Measurements from ENCODE around the gene PCDH1. TPM values are rescaled to one million over a fixed set of nuclear protein-coding genes. Genes with fewer than 3 reads are reported as not detected.

Gene PCDH1
- total RNA-seq, 1 donor from 2014 or later = 85.4 TPM

DNA sequence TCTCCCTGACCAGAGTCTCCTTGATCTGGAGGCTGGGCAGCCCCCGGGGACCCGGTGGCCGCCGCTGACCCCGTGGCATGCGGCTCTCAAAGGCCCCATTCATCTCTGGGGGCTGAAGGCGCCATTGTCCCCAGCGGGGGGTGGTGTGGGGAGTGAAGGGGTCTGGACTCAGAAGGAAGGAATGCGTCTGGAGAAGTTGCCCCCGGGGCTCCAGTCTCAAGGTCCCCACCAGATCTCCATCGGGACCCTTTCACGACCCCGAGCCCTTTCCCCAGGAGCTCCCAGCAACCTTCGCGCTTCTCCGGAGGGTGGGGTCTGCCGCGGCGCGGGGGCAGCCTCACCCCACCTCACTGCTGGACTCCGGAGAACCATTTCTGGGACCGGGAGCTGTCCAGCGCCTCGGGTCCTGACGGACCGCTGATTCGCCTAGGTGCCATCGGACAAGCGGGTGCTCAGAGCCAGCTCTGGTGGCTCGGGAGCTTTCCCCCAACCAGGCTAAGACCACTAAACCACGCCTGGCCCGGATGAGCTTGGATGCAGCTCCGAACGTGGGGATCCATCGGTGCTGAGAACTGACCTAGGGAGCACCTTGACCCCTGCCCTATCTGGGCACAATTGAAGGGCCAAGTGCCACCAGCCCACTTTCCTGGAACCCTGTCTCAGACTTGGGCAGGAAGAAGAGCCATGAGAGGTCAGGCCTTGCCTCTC, 5.1 kb upstream of the PCDH1 start:
- no peak for DNase-seq (ENCODE audit: low spot score)
- peaks cover 18% of the 10 kb centered on the region for H3K4me1 Mint-ChIP-seq (ENCODE audit: low read depth)
- no peak overlapping the region for H3K27ac Mint-ChIP-seq (ENCODE audit: unreplicated experiment)
- TF ChIP-seq, protein P1, sequence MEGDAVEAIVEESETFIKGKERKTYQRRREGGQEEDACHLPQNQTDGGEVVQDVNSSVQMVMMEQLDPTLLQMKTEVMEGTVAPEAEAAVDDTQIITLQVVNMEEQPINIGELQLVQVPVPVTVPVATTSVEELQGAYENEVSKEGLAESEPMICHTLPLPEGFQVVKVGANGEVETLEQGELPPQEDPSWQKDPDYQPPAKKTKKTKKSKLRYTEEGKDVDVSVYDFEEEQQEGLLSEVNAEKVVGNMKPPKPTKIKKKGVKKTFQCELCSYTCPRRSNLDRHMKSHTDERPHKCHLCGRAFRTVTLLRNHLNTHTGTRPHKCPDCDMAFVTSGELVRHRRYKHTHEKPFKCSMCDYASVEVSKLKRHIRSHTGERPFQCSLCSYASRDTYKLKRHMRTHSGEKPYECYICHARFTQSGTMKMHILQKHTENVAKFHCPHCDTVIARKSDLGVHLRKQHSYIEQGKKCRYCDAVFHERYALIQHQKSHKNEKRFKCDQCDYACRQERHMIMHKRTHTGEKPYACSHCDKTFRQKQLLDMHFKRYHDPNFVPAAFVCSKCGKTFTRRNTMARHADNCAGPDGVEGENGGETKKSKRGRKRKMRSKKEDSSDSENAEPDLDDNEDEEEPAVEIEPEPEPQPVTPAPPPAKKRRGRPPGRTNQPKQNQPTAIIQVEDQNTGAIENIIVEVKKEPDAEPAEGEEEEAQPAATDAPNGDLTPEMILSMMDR (IDR thresholded peaks at IDR 0.05) = no peak
- no peak overlapping the region for H3K4me3 Mint-ChIP-seq (ENCODE audit: unreplicated experiment)
- no peaks in the 10 kb centered on the region for H3K36me3 Mint-ChIP-seq (ENCODE audit: low read depth)
- peaks cover 52% of the 10 kb centered on the region for H3K27me3 Mint-ChIP-seq (ENCODE audit: low read depth)
- H3K9me3 Mint-ChIP-seq (ENCODE audit: low read depth) = no peaks in the 10 kb centered on the region

GRCh38 chr5:141882594-141883183, 4.5 kb upstream of the PCDH1 start:
- Mint-ChIP-seq H3K9me3 (ENCODE audit: low read depth) (no peaks in the 10 kb centered on the region), H3K27me3 (ENCODE audit: low read depth) (peaks cover 52% of the 10 kb centered on the region), H3K27ac (ENCODE audit: unreplicated experiment) (peak overlapping the region; percentile 32), H3K4me3 (ENCODE audit: unreplicated experiment) (no peak overlapping the region), H3K4me1 (ENCODE audit: low read depth) (peaks cover 20% of the 10 kb centered on the region), H3K36me3 (ENCODE audit: low read depth) (no peaks in the 10 kb centered on the region)
- DNase-seq (ENCODE audit: low spot score) = no peak
- TF ChIP-seq, protein P1 (IDR thresholded peaks at IDR 0.05) = no peak

- TF ChIP-seq, protein P1 (IDR thresholded peaks at IDR 0.05) = no peak
- peaks cover 28% of the 10 kb centered on the region for H3K4me1 Mint-ChIP-seq (ENCODE audit: low read depth)
- peaks cover 52% of the 10 kb centered on the region for H3K27me3 Mint-ChIP-seq (ENCODE audit: low read depth)
- no peak for DNase-seq (ENCODE audit: low spot score)
- no peak overlapping the region for H3K4me3 Mint-ChIP-seq (ENCODE audit: unreplicated experiment)
- H3K36me3 Mint-ChIP-seq (ENCODE audit: low read depth) = no peaks in the 10 kb centered on the region
- H3K9me3 Mint-ChIP-seq (ENCODE audit: low read depth) = no peaks in the 10 kb centered on the region
- H3K27ac Mint-ChIP-seq (ENCODE audit: unreplicated experiment) = no peak overlapping the region
These were observed 3.7 kb upstream of the PCDH1 start for GRCh38 chr5:141881886-141882285.

- DNase-seq (ENCODE audit: low spot score) = no peak
- Mint-ChIP-seq H3K4me3 (ENCODE audit: unreplicated experiment) (no peak overlapping the region), H3K4me1 (ENCODE audit: low read depth) (peaks cover 28% of the 10 kb centered on the region), H3K36me3 (ENCODE audit: low read depth) (no peaks in the 10 kb centered on the region), H3K9me3 (ENCODE audit: low read depth) (no peaks in the 10 kb centered on the region), H3K27ac (ENCODE audit: unreplicated experiment) (no peak overlapping the region), H3K27me3 (ENCODE audit: low read depth) (peaks cover 52% of the 10 kb centered on the region)
- TF ChIP-seq, protein P1 (IDR thresholded peaks at IDR 0.05) = no peak
These were observed 3.0 kb upstream of the PCDH1 start for GRCh38 chr5:141880961-141881801.
